BJ (cell line): Measurements from ENCODE around the gene SLC2A5. TPM values are rescaled to one million over a fixed set of nuclear protein-coding genes. Genes with fewer than 3 reads are reported as not detected.
A peak's percentile ranks its signal among the peaks of the same experiment; 100 is the strongest.

Source experiments
- CTCF ChIA-PET: fragments of 350-600 bp; formaldehyde crosslinking; extraction: SDS; loops from one replicate; lab custom pipeline; 2021; ENCODE audit warnings: antibody characterized with exemption, inconsistent platforms; lab: Yijun Ruan, JAX
- POLR2A ChIA-PET: fragments of 300-600 bp; sonication (Branson Sonifier 250); formaldehyde crosslinking; extraction: SDS; loops from one replicate; lab custom pipeline; 2021; ENCODE audit warnings: antibody characterized with exemption; lab: Charles Lee
- DNase-seq: peaks from one replicate; pipeline ENCODE4 v3.0.0-alpha.2; 2011; ENCODE audit warnings: low read depth
- H3K27me3 ChIP-seq: 2 replicates; pipeline ENCODE4 v1.6.0; 2011; ENCODE audit warnings: low read length; ENCODE audit not compliant: control insufficient read depth, insufficient read depth
- H3K36me3 ChIP-seq: 2 replicates; pipeline ENCODE4 v1.5.1; 2011; ENCODE audit warnings: low read length; ENCODE audit not compliant: control insufficient read depth, insufficient read depth
- H3K4me3 ChIP-seq: 2 replicates; pipeline ENCODE4 v1.5.1; 2011; ENCODE audit warnings: low read depth, mild to moderate bottlenecking, control low read depth, low read length
- polyA plus RNA-seq: library from polyadenylated mRNA; depleted of rRNA; stranded (reverse); fragments of >200 nt; gene quantifications from 2 replicates; pipeline ENCODE4 v1.2.3, GENCODE V29; 2011; rRNA removed
- small RNA-seq: library from RNA; depleted of rRNA; stranded (forward); fragments of <200 nt; gene quantifications from one replicate; pipeline ENCODE3, GENCODE V24; 2012; ENCODE audit warnings: low replicate concordance, low read depth; ENCODE audit not compliant: insufficient read length
- TF ChIP-seq, protein P1 (sequence below): IDR thresholded peaks from 2 replicates; pipeline ENCODE4 v1.5.1; 2011; ENCODE audit warnings: low read depth, mild to moderate bottlenecking, control low read depth, inconsistent platforms, low read length, moderate library complexity; ENCODE audit not compliant: insufficient read depth

Gene SLC2A5
- polyA plus RNA-seq, 1 experiment = 0.16 TPM

DNA sequence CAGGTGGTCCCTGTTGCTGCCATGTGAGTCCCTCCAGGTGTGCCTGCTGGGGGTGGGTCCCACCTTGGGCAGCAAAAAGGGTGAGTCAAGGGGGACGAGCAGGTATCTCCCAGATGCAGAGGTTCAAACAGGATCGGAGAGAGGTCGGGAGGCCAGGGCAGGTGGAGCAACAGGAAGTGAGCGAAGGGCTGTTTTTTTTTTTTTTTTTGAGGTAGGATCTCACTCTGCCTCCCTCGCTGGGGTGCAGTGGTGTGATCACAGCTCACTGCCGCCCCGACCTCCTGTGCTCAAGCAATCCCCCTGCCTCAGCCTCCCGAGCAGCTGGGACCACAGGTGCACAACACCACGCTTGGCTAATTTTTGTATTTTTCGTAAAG, 82.6 kb downstream of the SLC2A5 start:
- ChIA-PET POLR2A (interaction anchor here (0.6 kb wide), 1 partner anchor 13 kb away, joined by 4 read pairs; no protein-coding TSS in a partner anchor), CTCF (interaction anchor here (0.9 to 5.2 kb wide), 13 partner anchors 10 to 124 kb away, joined by 3 to 40 read pairs (median 6); no protein-coding TSS in a partner anchor)
- H3K4me3 ChIP-seq = no peak overlapping the region
- TF ChIP-seq, protein P1, sequence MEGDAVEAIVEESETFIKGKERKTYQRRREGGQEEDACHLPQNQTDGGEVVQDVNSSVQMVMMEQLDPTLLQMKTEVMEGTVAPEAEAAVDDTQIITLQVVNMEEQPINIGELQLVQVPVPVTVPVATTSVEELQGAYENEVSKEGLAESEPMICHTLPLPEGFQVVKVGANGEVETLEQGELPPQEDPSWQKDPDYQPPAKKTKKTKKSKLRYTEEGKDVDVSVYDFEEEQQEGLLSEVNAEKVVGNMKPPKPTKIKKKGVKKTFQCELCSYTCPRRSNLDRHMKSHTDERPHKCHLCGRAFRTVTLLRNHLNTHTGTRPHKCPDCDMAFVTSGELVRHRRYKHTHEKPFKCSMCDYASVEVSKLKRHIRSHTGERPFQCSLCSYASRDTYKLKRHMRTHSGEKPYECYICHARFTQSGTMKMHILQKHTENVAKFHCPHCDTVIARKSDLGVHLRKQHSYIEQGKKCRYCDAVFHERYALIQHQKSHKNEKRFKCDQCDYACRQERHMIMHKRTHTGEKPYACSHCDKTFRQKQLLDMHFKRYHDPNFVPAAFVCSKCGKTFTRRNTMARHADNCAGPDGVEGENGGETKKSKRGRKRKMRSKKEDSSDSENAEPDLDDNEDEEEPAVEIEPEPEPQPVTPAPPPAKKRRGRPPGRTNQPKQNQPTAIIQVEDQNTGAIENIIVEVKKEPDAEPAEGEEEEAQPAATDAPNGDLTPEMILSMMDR = no peak
- no peaks in the 10 kb centered on the region for H3K27me3 ChIP-seq
- H3K36me3 ChIP-seq = no peaks in the 10 kb centered on the region
- no peak for DNase-seq

DNA sequence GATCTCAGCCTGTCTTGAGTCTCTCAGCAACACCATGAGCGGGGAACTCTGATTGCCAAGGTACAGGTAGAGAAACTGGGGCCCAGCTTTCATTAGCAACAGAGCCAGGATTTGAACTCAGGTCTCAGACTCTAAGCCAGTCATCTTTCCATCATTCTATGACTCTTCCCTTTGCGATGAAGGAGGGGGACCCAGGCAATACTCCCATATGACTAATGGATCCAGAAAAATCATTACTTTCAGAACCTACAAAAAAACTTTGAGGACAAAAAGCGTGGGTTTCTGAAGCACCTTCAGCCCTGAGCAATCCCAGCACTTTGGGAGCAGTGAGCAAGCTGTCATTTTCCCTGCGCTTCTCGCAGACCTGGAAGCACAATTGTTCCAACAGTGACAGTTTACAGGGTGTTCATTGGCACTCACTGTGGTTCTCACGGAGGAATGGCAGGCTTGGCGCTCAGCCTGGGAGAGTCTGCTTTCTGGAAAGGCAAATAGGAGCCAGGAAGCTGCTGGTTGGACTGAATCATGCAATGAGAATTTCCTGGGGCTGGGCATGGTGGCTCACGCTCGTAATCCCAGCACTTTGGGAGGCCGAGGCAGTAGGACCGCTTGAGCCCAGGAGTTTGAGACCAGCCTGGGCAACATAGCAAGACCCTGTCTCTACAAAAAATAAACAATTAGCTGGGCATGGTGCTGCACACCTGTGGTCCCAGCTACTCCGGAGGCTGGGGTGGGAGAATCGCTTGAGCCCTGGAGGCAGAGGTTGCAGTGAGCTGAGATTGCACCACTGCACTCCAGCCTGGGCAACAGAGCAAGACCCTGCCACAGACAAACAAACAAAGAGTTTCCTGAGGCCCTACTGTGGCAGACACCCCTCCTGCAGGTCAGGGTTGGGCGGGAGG, 83.3 kb downstream of the SLC2A5 start:
- CTCF ChIA-PET = interaction anchor here (1.0 to 5.2 kb wide), 8 partner anchors 9 to 116 kb away, joined by 3 to 40 read pairs (median 7); no protein-coding TSS in a partner anchor
- H3K36me3 ChIP-seq = no peaks in the 10 kb centered on the region
- TF ChIP-seq, protein P1 = no peak
- no peaks in the 10 kb centered on the region for H3K27me3 ChIP-seq
- H3K4me3 ChIP-seq = no peak overlapping the region
- POLR2A ChIA-PET = interaction anchor here (0.6 kb wide), 2 partner anchors 46 to 785 kb away, joined by 3 to 4 read pairs; no protein-coding TSS in a partner anchor
- DNase-seq = peak; percentile 92

Small RNAs within 50 kb of the gene (small RNA-seq; reads per million reads assigned to genes)
- not detected for gene RF00424

Other genes starting within 250 kb of the SLC2A5 start
- 1,727 and 2,253 TPM in 2 replicates for gene ENO1, start 190.9 kb downstream of the SLC2A5 start, polyA plus RNA-seq
- not detected in 2 replicates for gene CA6, start 123.8 kb downstream of the SLC2A5 start, polyA plus RNA-seq
- gene SLC2A7, start 43.2 kb downstream of the SLC2A5 start, polyA plus RNA-seq = not detected in 2 replicates
- gene GPR157, start 59.5 kb upstream of the SLC2A5 start, polyA plus RNA-seq = 1.9 and 2.5 TPM in 2 replicates
- gene H6PD, start 165.1 kb upstream of the SLC2A5 start, polyA plus RNA-seq = 12.0 and 16.6 TPM in 2 replicates
- gene SPSB1, start 223.3 kb upstream of the SLC2A5 start, polyA plus RNA-seq = 15.1 and 19.8 TPM in 2 replicates